OCI-LY3 (cell line): Measurements from ENCODE around the gene G0S2.
A peak's percentile ranks its signal among the peaks of the same experiment; 100 is the strongest.
"Not testable (repeated sequence)": the region's sequence is repeated elsewhere in the genome, so short reads cannot be mapped to it uniquely, and the experiment has no call there.

Experiments used
- H2AFZ ChIP-seq: fragments of 200-600, 300-600 bp; shearing (Covaris generic); 2 replicates; pipeline ENCODE4 v1.6.0; 2014; ENCODE audit warnings: antibody characterized with exemption, low read depth, low read length
- H3K27ac ChIP-seq: fragments of 200-600, 300-600 bp; sonication (generic); 2 replicates; pipeline ENCODE4 v1.5.1; 2014; ENCODE audit warnings: mild to moderate bottlenecking, low read length, moderate library complexity, mixed read lengths
- H3K27me3 ChIP-seq: fragments of 200-600, 300-600 bp; sonication (generic); 2 replicates; pipeline ENCODE4 v1.6.1; 2014; ENCODE audit warnings: low read depth, low read length, mixed read lengths
- H3K36me3 ChIP-seq: fragments of 200-600, 300-600 bp; sonication (generic); replicated peaks from 2 replicates; pipeline ENCODE3; 2014; ENCODE audit warnings: low read depth, low read length, mixed read lengths
- H3K4me1 ChIP-seq: fragments of 300-600, 200-600 bp; sonication (generic); 2 replicates; pipeline ENCODE4 v1.6.1; 2014; ENCODE audit warnings: low read length, mixed read lengths
- H3K4me2 ChIP-seq: fragments of 200-600, 300-600 bp; sonication (generic); 2 replicates; pipeline ENCODE4 v1.6.1; 2014; ENCODE audit warnings: low read length, mixed read lengths
- H3K4me3 ChIP-seq: fragments of 300-600, 200-600 bp; sonication (generic); 2 replicates; pipeline ENCODE4 v1.5.1; 2014; ENCODE audit warnings: antibody characterized with exemption, mild to moderate bottlenecking, low read length, moderate library complexity
- H3K79me2 ChIP-seq: fragments of 300-600, 200-600 bp; shearing (Covaris generic); 2 replicates; pipeline ENCODE4 v1.6.1; 2014; ENCODE audit warnings: mild to moderate bottlenecking, low read length, mixed read lengths
- H3K9ac ChIP-seq: fragments of 300-600, 200-600 bp; shearing (Covaris generic); 2 replicates; pipeline ENCODE4 v1.6.0; 2014; ENCODE audit warnings: mild to moderate bottlenecking, low read length, moderate library complexity
- H3K9me3 ChIP-seq: fragments of 200-600, 300-600 bp; shearing (Covaris generic); 2 replicates; pipeline ENCODE4 v1.6.1; 2014; ENCODE audit warnings: low read length, mixed read lengths; ENCODE audit not compliant: insufficient read depth
- H4K20me1 ChIP-seq: fragments of 200-600, 300-600 bp; sonication (generic); 2 replicates; pipeline ENCODE4 v1.6.1; 2016; ENCODE audit warnings: low read length, mixed read lengths; ENCODE audit not compliant: insufficient read depth
- CTCF ChIP-seq: fragments of 200-600, 300-600 bp; sonication (generic); IDR thresholded peaks from 2 replicates; pipeline ENCODE4 v1.5.1; 2014; ENCODE audit warnings: antibody characterized with exemption, low read length, low read depth
- EZH2phosphoT487 ChIP-seq: fragments of 200-600 bp; shearing (Covaris generic); IDR thresholded peaks from 2 replicates; pipeline ENCODE4 v1.6.1; 2018; ENCODE audit warnings: antibody characterized with exemption, mixed run types, low read depth

The G0S2 gene

GRCh38 chr1:209692296-209692695, 17.1 kb downstream of the G0S2 start:
- H3K27me3 ChIP-seq, result peaks cover 21% of the 10 kb centered on the region
- TF ChIP-seq CTCF (no peak), EZH2phosphoT487 (no peak)
- H3K36me3 ChIP-seq, result no peaks in the 10 kb centered on the region
- H3K9me3 ChIP-seq, result no peaks in the 10 kb centered on the region
- no peak overlapping the region for H3K9ac ChIP-seq
- no peaks in the 10 kb centered on the region for H4K20me1 ChIP-seq
- peaks cover 4% of the 10 kb centered on the region for H3K4me1 ChIP-seq
- H3K27ac ChIP-seq, result no peak overlapping the region
- H2AFZ ChIP-seq, result no peak overlapping the region
- no peak overlapping the region for H3K4me3 ChIP-seq
- no peak overlapping the region for H3K4me2 ChIP-seq
- no peaks in the 10 kb centered on the region for H3K79me2 ChIP-seq

GRCh38 chr1:209692745-209693504, 17.7 kb downstream of the G0S2 start:
- Histone ChIP-seq H3K9ac (no peak overlapping the region), H3K36me3 (no peaks in the 10 kb centered on the region), H3K27me3 (peaks cover 21% of the 10 kb centered on the region), H4K20me1 (no peaks in the 10 kb centered on the region), H3K4me2 (peak overlapping the region; percentile 35; the same call in 1 of the 2 replicates), H2AFZ (peak overlapping the region; percentile 17; the same call in 1 of the 2 replicates), H3K27ac (no peak overlapping the region), H3K9me3 (no peaks in the 10 kb centered on the region), H3K4me1 (peaks cover 4% of the 10 kb centered on the region), H3K4me3 (no peak overlapping the region), H3K79me2 (no peaks in the 10 kb centered on the region)
- no peak for TF ChIP-seq EZH2phosphoT487
- TF ChIP-seq CTCF, result peak; percentile 97

- Histone ChIP-seq H3K4me1 (peaks cover 4% of the 10 kb centered on the region), H3K36me3 (no peaks in the 10 kb centered on the region), H3K27ac (no peak overlapping the region), H3K9ac (no peak overlapping the region), H2AFZ (no peak overlapping the region), H3K4me2 (no peak overlapping the region), H3K4me3 (no peak overlapping the region), H3K79me2 (no peaks in the 10 kb centered on the region), H3K27me3 (peaks cover 21% of the 10 kb centered on the region), H3K9me3 (no peaks in the 10 kb centered on the region), H4K20me1 (no peaks in the 10 kb centered on the region)
- TF ChIP-seq CTCF, result no peak
- no peak for TF ChIP-seq EZH2phosphoT487
Observed at GRCh38 chr1:209696673-209697072, 21.5 kb downstream of the G0S2 start.

- H3K9ac ChIP-seq, result no peak overlapping the region
- H4K20me1 ChIP-seq, result no peaks in the 10 kb centered on the region
- TF ChIP-seq EZH2phosphoT487 (no peak), CTCF (no peak)
- no peak overlapping the region for H3K4me2 ChIP-seq
- H3K27ac ChIP-seq, result no peak overlapping the region
- no peaks in the 10 kb centered on the region for H3K36me3 ChIP-seq
- no peak overlapping the region for H2AFZ ChIP-seq
- peaks cover 4% of the 10 kb centered on the region for H3K4me1 ChIP-seq
- peaks cover 21% of the 10 kb centered on the region for H3K27me3 ChIP-seq
- no peaks in the 10 kb centered on the region for H3K79me2 ChIP-seq
- no peak overlapping the region for H3K4me3 ChIP-seq
- H3K9me3 ChIP-seq, result no peaks in the 10 kb centered on the region
Observed at GRCh38 chr1:209697126-209697525, 21.9 kb downstream of the G0S2 start.

- H3K36me3 ChIP-seq, H4K20me1 ChIP-seq, H3K79me2 ChIP-seq, H3K27ac ChIP-seq, H2AFZ ChIP-seq, H3K4me2 ChIP-seq, H3K9ac ChIP-seq, H3K4me3 ChIP-seq, H3K27me3 ChIP-seq, H3K9me3 ChIP-seq: not testable (repeated sequence)
- H3K4me1 ChIP-seq, result peaks cover 19% of the 10 kb centered on the region
Observed at GRCh38 chr1:209700686-209701085, 25.5 kb downstream of the G0S2 start.
